ENCODE data around the gene GNAT1. TPM values are rescaled to one million over a fixed set of nuclear protein-coding genes. Genes with fewer than 3 reads are reported as not detected.

GNAT1 gene
- total and polyA plus RNA-seq, 2 of the 13 experiments (the other 11 are each of a cell fraction or from before 2014, with no cell fraction given) = 0.15 TPM; not detected in 1

- TF ChIP-seq ZSCAN5A (CRISPR knock-in tag; IDR thresholded peaks at IDR 0.05; ENCODE audit: borderline replicate concordance) (no peak), ATF2 (CRISPR knock-in tag; IDR thresholded peaks at IDR 0.05) (no peak), ZNF256 (CRISPR knock-in tag; conservative IDR thresholded peaks at IDR 0.05) (no peak), NFAT5 (CRISPR knock-in tag; IDR thresholded peaks at IDR 0.05) (no peak), SETDB1 (CRISPR knock-in tag; IDR thresholded peaks at IDR 0.05; ENCODE audit: borderline replicate concordance) (no peak), TCF7L2 (IDR thresholded peaks at IDR 0.05; ENCODE audit: low read depth, low read length) (no peak), MZF1 (CRISPR knock-in tag; IDR thresholded peaks at IDR 0.05; ENCODE audit: borderline replicate concordance) (no peak), BRD4 (CRISPR knock-in tag; IDR thresholded peaks at IDR 0.05) (no peak), ZNF749 (CRISPR knock-in tag; IDR thresholded peaks at IDR 0.05; ENCODE audit: borderline replicate concordance) (no peak), ZNF432 (CRISPR knock-in tag; IDR thresholded peaks at IDR 0.05; ENCODE audit: borderline replicate concordance) (no peak), MTA1 (CRISPR knock-in tag; IDR thresholded peaks at IDR 0.05; ENCODE audit: borderline replicate concordance) (no peak)
Observed at GRCh38 chr3:50154476-50154839, 37.0 kb upstream of the GNAT1 start (continued).

All from HepG2 (cell line).